ENCODE data around the gene ZBED6. TPM values are rescaled to one million over a fixed set of nuclear protein-coding genes. Genes with fewer than 3 reads are reported as not detected.

ZBED6 gene
- total RNA-seq, 2 donors from 2014 or later: 21.9 to 33.9 TPM

DNA sequence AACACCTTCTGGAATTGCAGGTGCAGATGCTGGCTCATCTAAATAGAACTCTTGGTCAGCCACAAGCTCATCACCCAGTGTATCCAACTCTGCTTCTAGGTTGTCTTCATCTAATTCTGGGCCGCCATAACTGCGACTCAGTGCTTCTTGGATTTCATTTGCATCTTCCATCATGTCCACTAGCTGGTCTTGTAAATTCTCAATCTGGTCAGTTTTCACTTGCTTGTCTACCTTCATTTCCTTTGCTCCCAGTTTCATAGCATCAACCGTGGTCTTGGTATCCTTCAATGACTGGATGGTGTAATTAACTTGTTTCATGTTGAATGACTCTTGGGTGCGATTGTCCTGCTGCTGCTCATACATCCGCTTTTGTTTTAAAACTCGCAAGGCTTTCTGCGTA, 10.3 kb downstream of the ZBED6 start:
- Histone ChIP-seq H3K4me3 (no peak overlapping the region), H3K36me3 (no peaks in the 10 kb centered on the region), H3K27me3 (no peaks in the 10 kb centered on the region), H3K27ac (no peak overlapping the region), H3K9ac (ENCODE audit: low read depth in 2 of 2, low read length in 2 of 2) (no peak overlapping the region), H3K4me1 (no peaks in the 10 kb centered on the region), H3K9me3 (no peaks in the 10 kb centered on the region)
- no peak for DNase-seq
- intact Hi-C loops (cut with DNase I): no loop called here
- TF ChIP-seq, protein P1, sequence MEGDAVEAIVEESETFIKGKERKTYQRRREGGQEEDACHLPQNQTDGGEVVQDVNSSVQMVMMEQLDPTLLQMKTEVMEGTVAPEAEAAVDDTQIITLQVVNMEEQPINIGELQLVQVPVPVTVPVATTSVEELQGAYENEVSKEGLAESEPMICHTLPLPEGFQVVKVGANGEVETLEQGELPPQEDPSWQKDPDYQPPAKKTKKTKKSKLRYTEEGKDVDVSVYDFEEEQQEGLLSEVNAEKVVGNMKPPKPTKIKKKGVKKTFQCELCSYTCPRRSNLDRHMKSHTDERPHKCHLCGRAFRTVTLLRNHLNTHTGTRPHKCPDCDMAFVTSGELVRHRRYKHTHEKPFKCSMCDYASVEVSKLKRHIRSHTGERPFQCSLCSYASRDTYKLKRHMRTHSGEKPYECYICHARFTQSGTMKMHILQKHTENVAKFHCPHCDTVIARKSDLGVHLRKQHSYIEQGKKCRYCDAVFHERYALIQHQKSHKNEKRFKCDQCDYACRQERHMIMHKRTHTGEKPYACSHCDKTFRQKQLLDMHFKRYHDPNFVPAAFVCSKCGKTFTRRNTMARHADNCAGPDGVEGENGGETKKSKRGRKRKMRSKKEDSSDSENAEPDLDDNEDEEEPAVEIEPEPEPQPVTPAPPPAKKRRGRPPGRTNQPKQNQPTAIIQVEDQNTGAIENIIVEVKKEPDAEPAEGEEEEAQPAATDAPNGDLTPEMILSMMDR (IDR thresholded peaks at IDR 0.05): no peak

DNA sequence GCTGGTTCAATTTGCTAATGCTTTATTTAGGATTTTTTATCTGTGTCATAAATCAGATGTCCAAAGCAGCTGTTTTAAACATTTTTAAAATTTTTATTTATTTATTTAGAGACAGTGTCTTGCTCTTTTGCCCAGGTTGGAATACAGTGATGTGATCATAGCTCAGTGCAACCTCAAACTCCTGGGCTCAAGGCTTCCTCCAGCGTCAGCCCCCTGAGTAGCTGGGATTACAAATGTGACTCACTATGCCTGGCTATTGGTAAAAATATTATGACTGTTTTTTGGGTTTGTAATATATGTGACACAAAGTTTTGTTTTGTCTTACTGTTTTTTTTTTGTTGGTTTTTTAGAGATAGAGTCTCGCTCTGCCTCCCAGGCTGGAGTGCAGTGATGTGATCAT, 11.8 kb downstream of the ZBED6 start:
- TF ChIP-seq, protein P1 (IDR thresholded peaks at IDR 0.05): no peak
- DNase-seq: no peak
- Histone ChIP-seq H3K4me1 (no peaks in the 10 kb centered on the region), H3K9ac (ENCODE audit: low read depth in 2 of 2, low read length in 2 of 2) (no peak overlapping the region), H3K9me3 (no peaks in the 10 kb centered on the region), H3K4me3 (no peak overlapping the region), H3K27me3 (no peaks in the 10 kb centered on the region), H3K27ac (no peak overlapping the region), H3K36me3 (no peaks in the 10 kb centered on the region)
- intact Hi-C loops (cut with DNase I): no loop called here

DNA sequence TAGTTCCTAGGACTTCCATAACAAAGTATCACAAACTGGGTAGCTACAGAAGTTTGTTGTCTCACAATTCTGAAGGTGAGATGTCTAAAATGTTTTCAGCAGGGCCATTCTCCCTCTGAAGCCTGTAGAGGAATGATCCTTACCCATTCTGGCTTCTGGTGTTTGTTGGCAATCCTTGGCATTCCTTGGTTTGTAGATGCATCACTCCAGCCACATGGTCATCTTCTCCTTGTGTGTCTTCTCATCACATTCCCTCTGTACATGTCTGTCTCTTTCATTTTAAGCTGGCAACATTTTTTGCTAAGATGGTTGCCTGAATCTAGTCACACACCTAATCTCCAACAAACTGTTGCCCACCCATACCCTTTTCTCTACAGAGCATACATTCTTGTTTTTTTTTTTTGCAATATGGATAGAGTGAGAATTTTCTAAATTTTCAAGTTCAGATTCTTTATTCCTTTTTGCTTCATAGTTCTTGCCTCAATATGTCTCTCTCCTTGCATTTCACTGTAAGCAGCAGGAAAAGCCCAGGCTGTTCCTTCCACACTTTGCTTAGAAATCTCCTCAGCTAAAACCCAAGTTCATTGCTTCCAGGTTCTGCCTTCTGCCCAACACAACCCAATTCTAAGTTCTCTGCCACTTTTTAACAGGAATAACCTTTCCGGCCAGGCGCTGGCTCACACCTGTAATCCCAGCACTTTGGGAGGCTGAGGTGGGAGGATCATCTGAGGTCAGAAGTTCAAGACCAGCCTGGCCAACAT, 18.3 kb downstream of the ZBED6 start:
- Histone ChIP-seq H3K4me1 (no peaks in the 10 kb centered on the region), H3K4me3 (no peak overlapping the region), H3K9ac (ENCODE audit: low read depth in 2 of 2, low read length in 2 of 2) (no peak overlapping the region), H3K27ac (no peak overlapping the region), H3K27me3 (no peaks in the 10 kb centered on the region), H3K9me3 (no peaks in the 10 kb centered on the region), H3K36me3 (peaks cover 6% of the 10 kb centered on the region)
- TF ChIP-seq, protein P1 (IDR thresholded peaks at IDR 0.05): no peak
- intact Hi-C loops (cut with DNase I): no loop called here
- DNase-seq: no peak

DNA sequence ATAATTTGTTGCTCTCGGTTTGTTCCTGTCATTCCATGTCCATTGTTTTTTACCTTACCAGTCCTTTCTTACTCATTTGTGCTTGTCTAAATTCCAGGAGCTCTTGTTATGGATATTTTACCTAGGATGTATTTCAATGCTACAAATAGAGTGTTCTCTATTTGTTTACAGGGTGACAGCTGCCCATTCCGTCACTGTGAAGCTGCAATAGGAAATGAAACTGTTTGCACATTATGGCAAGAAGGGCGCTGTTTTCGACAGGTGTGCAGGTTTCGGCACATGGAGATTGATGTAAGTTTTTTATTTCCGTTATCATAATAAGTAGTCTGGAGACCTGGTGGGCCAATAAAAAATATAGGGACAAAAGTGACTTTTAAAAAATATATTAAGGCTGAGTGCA, 23.0 kb downstream of the ZBED6 start:
- no peak overlapping the region for H3K4me3 ChIP-seq
- H3K9ac ChIP-seq (ENCODE audit: low read depth in 2 of 2, low read length in 2 of 2): no peak overlapping the region
- H3K27ac ChIP-seq: no peak overlapping the region
- H3K27me3 ChIP-seq: no peaks in the 10 kb centered on the region
- peaks cover 18% of the 10 kb centered on the region for H3K36me3 ChIP-seq
- TF ChIP-seq, protein P1 (IDR thresholded peaks at IDR 0.05): no peak
- DNase-seq: no peak
- intact Hi-C loops (cut with DNase I): no loop called here
- no peaks in the 10 kb centered on the region for H3K9me3 ChIP-seq
- H3K4me1 ChIP-seq: no peaks in the 10 kb centered on the region

DNA sequence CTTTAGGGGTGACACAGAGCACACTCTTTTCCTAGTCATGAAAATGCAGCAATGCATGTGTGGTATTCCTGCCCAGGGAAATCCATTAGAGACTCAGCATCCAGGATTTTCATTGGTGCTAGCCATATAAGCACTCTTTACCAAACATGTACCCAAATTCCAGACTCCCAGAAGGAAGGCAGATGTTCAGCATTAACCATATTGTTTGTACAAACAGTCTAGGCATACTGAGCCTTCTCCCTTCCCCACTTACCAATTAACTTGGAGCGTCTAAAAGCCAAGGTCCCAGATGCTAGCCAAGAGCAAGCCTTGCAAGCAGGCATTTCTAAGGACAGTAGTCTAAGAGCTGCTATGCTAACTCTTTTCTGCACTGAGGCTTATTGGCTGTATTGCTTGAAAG, 27.9 kb downstream of the ZBED6 start:
- TF ChIP-seq, protein P1 (IDR thresholded peaks at IDR 0.05): no peak
- peaks cover 11% of the 10 kb centered on the region for H3K36me3 ChIP-seq
- intact Hi-C loops (cut with DNase I): no loop called here
- H3K27me3 ChIP-seq: no peaks in the 10 kb centered on the region
- DNase-seq: no peak
- no peak overlapping the region for H3K4me3 ChIP-seq
- no peak overlapping the region for H3K9ac ChIP-seq (ENCODE audit: low read depth in 2 of 2, low read length in 2 of 2)
- no peaks in the 10 kb centered on the region for H3K9me3 ChIP-seq
- H3K4me1 ChIP-seq: no peaks in the 10 kb centered on the region
- H3K27ac ChIP-seq: no peak overlapping the region
